AML-193 (cell line): ENCODE measurements around the gene ZNF652.
"Not testable (repeated sequence)": the region's sequence is repeated elsewhere in the genome, so short reads cannot be mapped to it uniquely, and the experiment has no call there.

Source experiments
- DNase-seq, 2 experiments: peaks; one replicate each; lab custom pipeline; 2025; lab: John Stamatoyannopoulos, UW

The ZNF652 gene

GRCh38 chr17:49386373-49386772 is 24.3 kb upstream of the ZNF652 start:
- DNase-seq: no peak

DNA sequence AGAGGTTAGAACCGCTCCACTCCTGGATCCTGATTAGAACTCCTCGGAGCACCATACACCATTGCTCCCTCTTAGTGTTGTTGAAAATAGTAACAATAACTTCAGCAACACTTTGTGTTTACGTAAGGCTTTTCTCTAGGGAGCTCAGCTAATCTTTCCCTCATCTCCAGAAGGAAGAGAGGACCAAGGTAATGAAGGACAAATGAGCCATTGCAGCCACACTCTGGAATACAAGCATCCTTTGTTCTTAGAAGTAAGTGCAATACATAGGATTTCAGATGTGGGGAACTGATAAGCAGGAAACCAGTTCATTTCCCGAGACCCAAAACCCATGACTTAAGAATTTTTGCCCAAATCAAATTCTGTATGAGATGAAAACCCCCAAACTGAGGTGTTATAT is 22.9 kb upstream of the ZNF652 start:
- no peak for DNase-seq

DNA sequence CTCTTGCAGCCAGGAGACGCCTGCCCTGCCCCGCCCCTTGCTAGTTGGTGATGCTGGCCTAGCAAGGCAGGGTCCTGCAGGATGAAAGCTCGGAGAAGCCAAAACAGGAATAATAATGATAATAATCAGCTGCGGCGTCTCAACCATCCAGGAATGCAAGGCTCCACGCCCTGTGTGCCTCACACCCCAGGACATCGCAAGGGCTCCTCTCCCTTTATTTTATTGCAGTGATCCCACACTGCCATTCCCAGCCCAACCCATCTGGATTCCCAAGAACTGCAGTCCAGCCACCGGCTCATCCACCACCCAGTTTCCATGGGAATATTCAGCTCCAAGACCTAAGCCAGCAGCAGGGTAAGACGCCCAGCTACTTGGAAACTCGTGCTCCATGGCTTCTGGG is 21.0 kb upstream of the ZNF652 start:
- no peak for DNase-seq

GRCh38 chr17:49382556-49382955 is 20.5 kb upstream of the ZNF652 start:
- DNase-seq: no peak

DNA sequence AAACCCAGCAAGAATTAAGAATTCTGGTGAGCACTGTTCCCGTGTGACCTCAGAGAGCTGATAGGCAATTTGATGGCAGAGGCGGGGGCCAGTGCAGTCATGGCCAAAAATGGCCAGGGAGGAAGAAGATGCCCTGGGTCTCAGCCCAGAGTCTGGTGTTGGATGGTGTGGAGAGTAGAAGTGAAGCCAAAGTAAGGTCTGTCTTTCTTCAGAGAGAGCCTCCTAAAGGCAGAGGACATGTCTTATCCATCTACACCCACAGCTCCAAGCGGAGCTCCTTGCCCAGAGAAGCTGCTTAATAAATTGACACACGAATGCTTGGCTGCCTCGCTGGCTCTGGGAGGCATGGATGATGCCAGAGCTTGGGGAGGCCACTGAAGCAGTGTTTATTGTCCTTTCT is 19.7 kb upstream of the ZNF652 start:
- DNase-seq: no peak

DNA sequence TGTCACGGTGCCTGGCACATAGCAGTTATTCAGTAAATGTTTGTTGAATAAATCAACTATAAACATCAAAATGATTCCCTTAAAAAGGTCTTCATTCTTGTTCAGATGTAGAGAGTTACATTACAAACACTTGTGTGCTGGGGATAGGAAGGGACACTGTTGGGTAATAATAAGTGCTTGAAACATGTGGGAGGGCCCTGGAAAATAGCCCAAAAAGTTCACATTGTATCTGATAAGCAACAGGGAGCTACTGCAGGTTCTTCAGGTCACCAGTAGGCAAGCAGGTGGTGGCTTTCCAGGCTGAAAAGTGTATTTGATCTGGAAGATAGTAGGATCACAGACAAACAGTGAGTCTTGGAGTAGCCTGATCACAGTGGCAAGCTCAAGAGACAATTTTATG is 19.0 kb upstream of the ZNF652 start:
- peak in 1 of 2 experiments; percentile 29 for DNase-seq

GRCh38 chr17:49379926-49380325 is 17.9 kb upstream of the ZNF652 start:
- DNase-seq: no peak

- DNase-seq: no peak
Observed at GRCh38 chr17:49378311-49378710, 16.3 kb upstream of the ZNF652 start.

DNA sequence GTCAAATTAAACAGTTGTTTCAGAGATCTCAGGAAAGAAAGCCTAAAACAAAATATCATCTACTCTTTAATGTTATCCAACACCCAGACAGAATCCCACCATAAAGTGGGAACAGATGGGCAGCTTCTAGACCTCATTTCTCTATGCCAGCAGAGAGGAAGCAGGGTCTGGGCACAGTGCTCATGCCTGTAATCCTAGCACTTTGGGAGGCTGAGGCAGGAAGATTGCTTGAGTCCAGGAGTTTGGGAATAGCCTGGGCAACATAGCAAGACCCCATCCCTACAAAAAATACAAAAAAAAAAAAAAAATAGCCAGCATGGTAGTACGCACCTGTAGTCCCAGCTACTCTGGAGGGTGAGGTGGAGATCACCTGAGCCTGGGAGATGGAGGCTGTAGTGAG is 13.5 kb upstream of the ZNF652 start:
- DNase-seq: no peak

DNA sequence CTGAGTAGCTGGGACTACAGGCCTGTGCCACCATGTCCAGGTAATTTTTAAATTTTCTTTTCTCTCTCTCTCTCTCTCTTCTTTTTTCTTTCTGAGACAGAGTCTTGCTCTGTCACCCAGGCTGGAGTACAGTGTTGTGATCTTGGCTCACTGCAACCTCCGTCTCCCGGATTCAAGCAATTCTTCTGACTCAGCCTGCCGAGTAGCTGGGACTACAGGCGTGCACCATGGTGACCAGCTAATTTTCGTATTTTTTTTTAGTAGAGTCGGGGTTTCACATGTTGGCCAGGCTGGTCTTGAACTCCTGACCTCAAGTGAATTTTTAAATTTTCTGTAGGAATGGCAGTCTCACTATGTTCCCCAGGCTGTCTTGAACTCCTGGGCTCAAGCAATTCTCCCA is 11.1 kb upstream of the ZNF652 start:
- no peak for DNase-seq

GRCh38 chr17:49372425-49372824 is 10.4 kb upstream of the ZNF652 start:
- no peak for DNase-seq

DNA sequence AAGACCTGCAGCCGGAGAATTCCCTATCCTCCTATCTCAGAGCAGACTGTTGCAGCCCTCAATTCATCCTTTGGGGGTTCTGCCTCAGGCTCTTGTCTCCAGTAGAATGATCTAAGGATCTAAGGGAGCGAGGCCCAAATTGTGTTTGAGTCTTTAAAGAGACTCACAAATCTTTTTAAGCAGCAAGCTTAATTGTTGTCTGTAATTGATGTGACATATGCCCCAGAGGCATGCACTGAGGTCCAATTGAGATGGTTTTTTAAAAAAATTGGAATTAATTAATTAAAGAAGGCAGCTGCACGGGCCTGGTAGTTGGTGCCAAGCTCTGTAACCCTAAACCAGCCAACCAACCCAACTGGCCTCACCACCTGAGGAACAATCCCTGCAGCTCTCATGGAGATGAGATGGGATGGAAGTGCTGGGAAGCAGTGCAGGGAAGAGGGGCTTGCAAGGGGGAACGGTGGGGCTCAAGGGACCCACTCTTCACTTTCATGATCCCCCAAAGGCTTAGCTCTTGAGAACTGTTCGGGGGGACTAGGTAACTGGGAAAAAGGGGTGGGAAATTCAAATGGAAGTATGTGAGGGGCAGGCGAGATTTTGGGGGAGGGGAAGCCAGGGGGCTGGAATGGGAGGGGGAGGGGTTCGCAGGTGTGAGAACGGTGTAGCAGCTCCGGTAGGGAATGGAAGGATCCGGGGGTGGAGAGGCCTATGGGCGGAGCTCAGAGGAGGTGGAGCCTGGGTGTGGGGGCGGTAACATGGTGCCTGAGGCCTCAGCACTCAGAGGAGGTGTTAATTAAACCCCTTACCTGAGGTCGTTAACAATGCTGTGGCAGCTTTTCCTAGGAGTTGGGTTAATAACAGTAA is 9.2 kb upstream of the ZNF652 start:
- DNase-seq: no peak

GRCh38 chr17:49369760-49370159 is 7.7 kb upstream of the ZNF652 start:
- no peak for DNase-seq

DNA sequence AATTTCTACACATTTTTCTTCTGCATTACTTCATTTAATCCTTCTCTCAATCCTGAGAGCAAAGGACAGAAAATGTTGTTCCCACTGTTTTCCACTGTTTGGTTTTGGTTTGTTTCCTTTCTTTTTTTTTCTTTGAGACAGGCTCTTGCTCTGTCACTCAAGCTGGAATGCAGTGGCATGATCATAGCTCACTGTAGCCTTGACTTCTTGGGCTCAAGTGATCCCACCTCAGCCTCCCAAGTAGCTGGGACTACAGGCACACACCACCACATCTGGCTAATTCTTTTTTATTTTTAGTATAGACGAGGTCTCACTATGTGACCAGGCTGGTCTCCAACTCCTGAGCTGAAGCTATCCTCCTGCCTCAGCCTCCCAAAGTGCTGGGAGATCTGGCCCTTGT is 7.0 kb upstream of the ZNF652 start:
- DNase-seq: no peak

- peak; percentile 61 to 62 for DNase-seq
Observed at GRCh38 chr17:49365667-49366066, 3.6 kb upstream of the ZNF652 start.

- DNase-seq: not testable (repeated sequence)
Observed at GRCh38 chr17:49365126-49365525, 3.1 kb upstream of the ZNF652 start.

DNA sequence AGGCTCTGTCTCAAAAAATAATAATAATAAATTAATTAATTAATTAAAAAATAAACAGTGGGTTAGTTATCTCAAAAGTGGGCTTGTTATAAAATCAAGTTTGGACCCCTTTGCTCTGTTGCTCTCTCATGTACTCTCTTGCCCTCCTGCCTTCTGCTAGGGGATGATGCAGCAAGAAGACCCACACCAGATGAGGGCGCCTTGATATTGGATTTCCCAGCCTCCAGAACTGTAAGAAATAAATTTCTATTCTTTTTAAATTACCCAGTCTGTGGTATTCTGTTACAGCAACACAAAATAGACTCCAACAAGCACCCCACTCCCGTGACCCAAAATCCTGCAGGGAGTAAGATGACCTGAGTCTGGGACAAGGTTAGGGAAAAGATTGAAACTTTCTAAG is 2.1 kb upstream of the ZNF652 start:
- DNase-seq: no peak

DNA sequence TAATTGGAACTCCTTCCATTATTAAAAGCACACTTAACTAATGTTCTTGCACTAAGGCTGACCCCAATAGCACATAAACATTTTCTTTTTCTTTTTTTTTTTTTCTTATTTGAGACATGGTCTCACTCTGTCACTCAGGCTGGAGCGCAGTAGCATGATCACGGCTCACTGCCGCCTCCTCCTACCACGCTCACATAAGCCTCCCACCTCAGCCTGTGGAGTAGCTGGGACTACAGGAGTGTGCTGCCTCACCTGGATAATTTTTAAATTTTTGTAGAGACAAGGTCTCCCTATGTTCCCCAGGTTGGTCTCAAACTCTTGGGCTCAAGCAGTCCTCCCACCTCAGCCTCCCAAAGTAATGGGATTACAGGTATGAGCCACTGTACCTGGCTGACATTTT is 1.2 kb upstream of the ZNF652 start:
- no peak for DNase-seq

GRCh38 chr17:49362723-49363117 is 670 bp upstream of the ZNF652 start:
- DNase-seq: no peak

DNA sequence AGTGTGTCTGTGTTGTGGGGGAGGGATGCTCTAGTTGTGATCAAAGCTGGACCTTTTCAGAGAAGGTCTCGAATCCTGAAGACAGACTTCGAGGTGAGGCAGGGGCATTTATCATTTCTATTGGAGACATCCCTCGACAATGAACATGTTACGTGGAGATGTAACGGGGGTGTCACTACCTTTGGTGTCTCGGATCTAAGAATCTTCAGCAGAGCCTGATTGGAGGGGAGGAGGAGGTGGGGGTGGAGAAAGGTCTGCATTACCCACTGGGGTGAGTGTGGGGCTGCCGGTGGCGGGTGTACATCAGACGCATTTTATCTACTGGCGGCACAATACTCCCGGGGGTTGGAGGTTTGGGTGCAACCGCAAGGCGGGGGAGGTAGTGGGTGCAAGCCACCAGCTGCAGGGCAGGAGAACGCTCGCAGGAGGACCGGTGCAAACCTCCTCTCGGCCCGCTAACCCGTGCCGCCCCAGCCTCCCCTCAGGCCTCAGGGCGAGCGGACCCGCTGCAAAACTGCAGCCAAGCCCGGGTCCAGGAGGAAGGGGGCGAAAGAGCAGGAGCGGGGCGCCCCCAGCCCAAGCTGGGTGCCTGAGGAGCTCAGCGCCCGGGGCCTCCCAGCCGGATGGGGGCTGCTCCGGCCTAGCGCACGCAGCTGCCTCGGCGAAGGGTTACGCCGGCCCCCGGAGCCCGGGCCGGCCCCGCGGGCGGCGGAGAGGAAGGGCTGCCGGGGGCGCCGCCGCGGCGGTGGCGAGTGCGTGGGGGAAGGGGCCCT is 735 bp downstream of the ZNF652 start:
- DNase-seq: peak; percentile 38 to 49

GRCh38 chr17:49360796-49361128 is 1.3 kb downstream of the ZNF652 start:
- DNase-seq: peak; percentile 42 to 65

DNA sequence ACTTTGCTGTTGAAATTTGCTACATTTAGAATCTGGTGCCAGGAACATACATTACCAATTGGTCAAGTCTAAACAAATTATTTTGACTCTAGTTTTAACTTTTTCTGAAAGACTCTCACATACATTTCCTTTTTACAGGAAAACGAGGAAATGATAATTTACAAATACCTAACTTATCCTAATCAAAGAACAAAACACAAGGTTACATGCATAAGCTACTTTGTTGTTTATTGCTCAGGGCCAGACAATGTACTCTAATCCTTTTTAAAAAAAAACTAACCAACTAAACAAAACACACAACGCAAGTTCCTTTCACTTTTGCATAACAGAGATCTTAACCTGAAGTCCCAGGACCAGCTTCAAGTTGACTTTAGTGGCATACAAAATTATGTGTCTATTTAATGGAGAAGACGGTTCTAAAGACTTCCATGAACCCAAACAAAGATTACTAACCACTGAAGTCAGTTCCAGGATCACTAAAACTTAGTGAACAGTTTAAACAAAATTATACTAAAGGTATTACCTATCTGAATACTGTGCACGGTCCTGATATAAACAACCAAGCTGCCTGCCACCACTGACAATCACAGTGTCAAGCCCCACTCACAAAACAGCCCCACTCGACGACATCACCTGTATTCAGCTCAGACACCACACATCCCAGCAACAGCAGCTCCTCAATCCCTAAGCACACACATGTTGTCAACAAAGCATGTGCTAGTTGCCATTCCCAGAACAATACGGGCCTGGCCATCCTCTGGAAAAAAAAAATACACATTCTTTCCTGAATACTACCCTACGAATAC is 1.9 kb downstream of the ZNF652 start:
- peak in 1 of 2 experiments; percentile 17 for DNase-seq
